DOHH2 (cell line): ENCODE results near the gene ATP6V0A4.

Source experiments
- CTCF ChIP-seq: fragments of 200-600 bp; sonication (generic); IDR thresholded peaks from one replicate; pipeline ENCODE4 v1.5.1; 2014; ENCODE audit warnings: antibody characterized with exemption, mild to moderate bottlenecking, low read depth, low read length; ENCODE audit not compliant: poor library complexity, severe bottlenecking
- EZH2phosphoT487 ChIP-seq: fragments of 200-600 bp; sonication (generic); IDR thresholded peaks from 2 replicates; pipeline ENCODE4 v1.6.1; 2017; ENCODE audit warnings: borderline replicate concordance, mild to moderate bottlenecking, antibody characterized with exemption, low read length, moderate library complexity, mixed read lengths

GRCh38 chr7:138768241-138768640, 29.8 kb downstream of the ATP6V0A4 start:
- TF ChIP-seq CTCF: no peak
- TF ChIP-seq EZH2phosphoT487: no peak
